Ishikawa (cell line): ENCODE results near the gene B4GALNT3.

ENCODE experiments used
- CREB1 ChIP-seq: IDR thresholded peaks from 2 replicates; pipeline ENCODE4 v1.6.1; 2012; ENCODE audit warnings: low read depth
- EP300 ChIP-seq: IDR thresholded peaks from 2 replicates; pipeline ENCODE4 v1.6.1; 2012; ENCODE audit warnings: borderline replicate concordance
- RAD21 ChIP-seq: IDR thresholded peaks from 2 replicates; pipeline ENCODE4 v1.6.1; 2012; ENCODE audit warnings: low read depth
- TAF1 ChIP-seq: IDR thresholded peaks from 2 replicates; pipeline ENCODE4 v1.6.1; 2012; ENCODE audit warnings: low read depth, mild to moderate bottlenecking
- TF ChIP-seq, protein P1 (sequence below): IDR thresholded peaks from 2 replicates; pipeline ENCODE4 v1.6.1; 2012; ENCODE audit warnings: low read depth, mild to moderate bottlenecking
- TF ChIP-seq, protein P2 (sequence below): IDR thresholded peaks from 2 replicates; pipeline ENCODE4 v1.6.1; 2012
- TF ChIP-seq, protein P3 (sequence below): IDR thresholded peaks from 2 replicates; pipeline ENCODE4 v1.6.1; 2012

DNA sequence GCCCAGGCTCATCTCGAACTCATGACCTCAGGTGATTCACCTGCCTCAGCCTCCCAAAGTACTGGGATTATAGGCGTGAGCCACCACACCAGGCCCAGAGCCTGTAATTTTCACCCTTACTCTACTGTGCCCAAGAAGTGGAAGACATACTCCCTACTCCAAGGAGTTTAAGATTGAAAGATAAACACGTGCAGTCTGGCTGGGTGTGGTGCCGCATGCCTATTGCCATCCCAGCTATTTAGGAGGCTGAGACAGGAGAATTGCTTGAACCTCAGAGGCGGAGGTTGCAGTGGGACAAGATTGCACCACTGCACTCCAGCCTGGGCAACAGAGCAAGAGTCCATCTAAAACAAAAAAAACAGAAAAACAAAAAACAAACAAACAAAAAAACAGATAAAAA lies 113.5 kb downstream of the B4GALNT3 start:
- TF ChIP-seq CREB1 (no peak), EP300 (no peak), RAD21 (no peak), TAF1 (no peak)
- TF ChIP-seq, protein P1, sequence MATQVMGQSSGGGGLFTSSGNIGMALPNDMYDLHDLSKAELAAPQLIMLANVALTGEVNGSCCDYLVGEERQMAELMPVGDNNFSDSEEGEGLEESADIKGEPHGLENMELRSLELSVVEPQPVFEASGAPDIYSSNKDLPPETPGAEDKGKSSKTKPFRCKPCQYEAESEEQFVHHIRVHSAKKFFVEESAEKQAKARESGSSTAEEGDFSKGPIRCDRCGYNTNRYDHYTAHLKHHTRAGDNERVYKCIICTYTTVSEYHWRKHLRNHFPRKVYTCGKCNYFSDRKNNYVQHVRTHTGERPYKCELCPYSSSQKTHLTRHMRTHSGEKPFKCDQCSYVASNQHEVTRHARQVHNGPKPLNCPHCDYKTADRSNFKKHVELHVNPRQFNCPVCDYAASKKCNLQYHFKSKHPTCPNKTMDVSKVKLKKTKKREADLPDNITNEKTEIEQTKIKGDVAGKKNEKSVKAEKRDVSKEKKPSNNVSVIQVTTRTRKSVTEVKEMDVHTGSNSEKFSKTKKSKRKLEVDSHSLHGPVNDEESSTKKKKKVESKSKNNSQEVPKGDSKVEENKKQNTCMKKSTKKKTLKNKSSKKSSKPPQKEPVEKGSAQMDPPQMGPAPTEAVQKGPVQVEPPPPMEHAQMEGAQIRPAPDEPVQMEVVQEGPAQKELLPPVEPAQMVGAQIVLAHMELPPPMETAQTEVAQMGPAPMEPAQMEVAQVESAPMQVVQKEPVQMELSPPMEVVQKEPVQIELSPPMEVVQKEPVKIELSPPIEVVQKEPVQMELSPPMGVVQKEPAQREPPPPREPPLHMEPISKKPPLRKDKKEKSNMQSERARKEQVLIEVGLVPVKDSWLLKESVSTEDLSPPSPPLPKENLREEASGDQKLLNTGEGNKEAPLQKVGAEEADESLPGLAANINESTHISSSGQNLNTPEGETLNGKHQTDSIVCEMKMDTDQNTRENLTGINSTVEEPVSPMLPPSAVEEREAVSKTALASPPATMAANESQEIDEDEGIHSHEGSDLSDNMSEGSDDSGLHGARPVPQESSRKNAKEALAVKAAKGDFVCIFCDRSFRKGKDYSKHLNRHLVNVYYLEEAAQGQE: no peak
- TF ChIP-seq, protein P2, sequence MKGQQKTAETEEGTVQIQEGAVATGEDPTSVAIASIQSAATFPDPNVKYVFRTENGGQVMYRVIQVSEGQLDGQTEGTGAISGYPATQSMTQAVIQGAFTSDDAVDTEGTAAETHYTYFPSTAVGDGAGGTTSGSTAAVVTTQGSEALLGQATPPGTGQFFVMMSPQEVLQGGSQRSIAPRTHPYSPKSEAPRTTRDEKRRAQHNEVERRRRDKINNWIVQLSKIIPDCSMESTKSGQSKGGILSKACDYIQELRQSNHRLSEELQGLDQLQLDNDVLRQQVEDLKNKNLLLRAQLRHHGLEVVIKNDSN: no peak
- TF ChIP-seq, protein P3, sequence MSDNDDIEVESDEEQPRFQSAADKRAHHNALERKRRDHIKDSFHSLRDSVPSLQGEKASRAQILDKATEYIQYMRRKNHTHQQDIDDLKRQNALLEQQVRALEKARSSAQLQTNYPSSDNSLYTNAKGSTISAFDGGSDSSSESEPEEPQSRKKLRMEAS: no peak
